HL-60/S4 treated with phorbol 12-myristate 13-acetate at 8.2 ng/mL for 4 days and 3 days (cell line): ENCODE results near the gene SLC7A4.
"Not testable (repeated sequence)": the region's sequence is repeated elsewhere in the genome, so short reads cannot be mapped to it uniquely, and the experiment has no call there.

ENCODE experiments used
- in situ Hi-C: fragments of 300-500 bp; cut with MboI; formaldehyde crosslinking; loops from 2 replicates; pipeline ENCODE4 v1.15.0; 2022; ENCODE audit warnings: low sequenced_read_pairs

Gene SLC7A4

DNA sequence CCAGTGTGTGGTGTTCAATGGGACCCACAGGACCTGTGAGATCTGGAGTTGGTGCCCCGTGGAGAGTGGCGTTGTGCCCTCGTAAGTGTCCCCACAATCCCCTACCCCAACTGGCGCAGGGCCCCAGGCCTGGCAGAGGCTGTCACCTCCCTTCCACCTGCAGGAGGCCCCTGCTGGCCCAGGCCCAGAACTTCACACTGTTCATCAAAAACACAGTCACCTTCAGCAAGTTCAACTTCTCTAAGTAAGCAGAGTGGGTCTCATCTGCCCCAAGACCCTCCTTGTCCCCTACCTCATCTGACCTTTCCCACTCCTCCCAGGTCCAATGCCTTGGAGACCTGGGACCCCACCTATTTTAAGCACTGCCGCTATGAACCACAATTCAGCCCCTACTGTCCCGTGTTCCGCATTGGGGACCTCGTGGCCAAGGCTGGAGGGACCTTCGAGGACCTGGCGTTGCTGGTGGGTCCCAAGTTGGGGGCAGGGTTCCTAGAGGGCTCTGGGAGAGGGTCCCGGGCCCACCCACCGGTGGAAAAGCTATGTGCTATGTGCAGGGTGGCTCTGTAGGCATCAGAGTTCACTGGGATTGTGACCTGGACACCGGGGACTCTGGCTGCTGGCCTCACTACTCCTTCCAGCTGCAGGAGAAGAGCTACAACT, 9.3 kb downstream of the SLC7A4 start:
- in situ Hi-C loops: no loop called here

DNA sequence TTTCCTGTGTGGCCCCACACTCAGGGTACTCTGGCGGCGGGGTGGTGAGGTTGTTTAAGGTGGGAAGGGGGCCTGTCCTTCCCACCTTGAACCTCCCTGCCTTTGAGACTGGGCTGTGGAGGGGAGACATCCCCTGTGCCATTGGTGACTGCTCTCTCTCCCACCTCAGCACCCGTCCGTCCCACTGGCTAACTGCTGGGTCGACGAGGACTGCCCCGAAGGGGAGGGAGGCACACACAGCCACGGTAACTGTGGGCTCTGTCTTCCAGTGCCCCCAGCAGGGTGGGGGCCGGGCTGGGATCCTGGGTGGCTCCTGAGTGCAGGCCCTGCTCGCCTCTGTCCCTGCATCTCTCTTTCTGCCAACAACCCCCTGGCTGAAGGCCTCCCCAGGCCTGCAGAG, 9.9 kb downstream of the SLC7A4 start:
- in situ Hi-C loops: no loop called here

DNA sequence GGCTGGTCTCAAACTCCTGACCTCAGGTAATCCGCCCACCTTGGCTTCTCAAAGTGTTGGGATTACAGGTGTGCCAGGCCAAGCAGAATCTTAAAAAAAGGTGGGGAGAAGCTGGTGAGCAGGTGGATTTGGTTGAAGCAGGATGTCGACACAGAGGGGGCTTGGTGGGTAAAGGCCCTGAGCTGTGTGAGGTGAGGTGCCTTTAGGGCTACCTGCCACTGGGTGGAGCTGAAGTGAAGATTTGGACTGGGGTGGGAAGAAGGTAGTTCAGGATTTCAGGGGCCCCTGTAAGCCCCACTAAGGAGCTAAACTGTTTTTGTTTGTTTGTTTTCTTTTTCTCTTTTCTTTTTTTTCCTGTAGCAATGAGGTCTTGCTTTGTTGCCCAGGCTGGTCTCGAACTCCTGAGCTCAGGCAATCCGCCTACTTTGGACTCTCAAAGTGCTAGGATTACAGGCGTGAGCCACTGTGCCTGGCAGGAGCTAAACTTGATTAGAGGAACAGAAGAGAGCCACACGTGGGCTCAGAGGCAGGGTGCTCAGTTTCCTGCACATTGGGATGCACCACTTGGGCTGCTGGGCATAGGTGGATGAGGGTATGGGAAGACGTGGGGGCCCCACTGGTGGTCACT, 11.4 kb downstream of the SLC7A4 start:
- in situ Hi-C loops: no loop called here

DNA sequence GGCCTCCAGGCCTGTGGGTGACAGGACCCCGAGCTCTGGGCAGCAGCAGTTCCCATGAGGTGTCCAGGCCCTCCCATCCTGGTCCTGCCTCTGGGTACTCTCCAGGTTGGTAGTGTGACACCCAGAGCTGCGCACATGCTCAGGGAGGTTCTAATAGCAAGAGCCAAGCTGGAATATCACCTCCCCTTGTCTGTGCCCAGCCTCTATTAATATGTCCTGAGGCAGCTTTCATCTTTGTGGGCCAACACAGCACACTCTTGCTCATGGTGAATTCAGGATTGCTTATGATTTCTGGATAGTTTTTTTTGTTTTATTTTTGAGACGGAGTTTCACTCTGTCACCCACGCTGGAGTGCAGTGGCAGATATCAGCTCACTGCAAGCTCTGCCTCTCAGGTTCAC, 14.0 kb downstream of the SLC7A4 start:
- in situ Hi-C loops: no loop called here

DNA sequence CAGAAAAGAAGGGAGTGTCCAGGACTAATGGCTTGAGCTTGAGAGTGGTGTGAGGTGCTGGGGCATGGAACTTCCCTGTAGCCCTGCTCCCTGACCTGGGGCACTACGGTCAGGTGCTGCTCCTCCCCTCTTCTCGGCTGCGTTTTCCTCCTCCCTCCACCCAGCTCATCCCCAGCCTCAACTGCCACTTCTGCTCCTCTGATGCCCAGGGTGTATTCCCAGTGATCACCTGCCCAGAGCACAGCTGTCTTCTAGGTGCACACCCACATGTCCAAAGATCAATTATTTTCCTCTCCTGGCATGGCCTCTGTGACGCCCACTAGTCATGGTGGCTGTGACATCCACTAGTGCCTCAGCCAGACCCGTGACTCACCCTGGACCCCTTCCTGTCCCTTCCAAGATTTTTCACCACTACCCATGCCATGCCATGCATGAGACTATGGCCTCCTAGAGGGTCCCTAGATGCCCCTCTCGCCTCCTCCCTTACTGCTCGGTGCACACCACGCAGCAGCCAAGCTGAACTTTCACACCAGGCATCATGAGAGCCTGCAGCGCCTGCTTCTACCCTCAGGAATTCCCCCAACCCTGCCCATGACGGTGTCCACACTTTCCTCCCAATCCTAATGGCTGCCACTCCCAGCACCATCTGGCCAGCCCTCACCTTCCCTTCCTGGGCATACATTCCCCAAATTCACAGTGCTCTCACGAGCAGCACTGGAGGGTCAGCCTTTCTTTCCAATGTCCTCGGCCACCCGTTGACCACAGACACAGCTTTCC, 15.5 kb downstream of the SLC7A4 start:
- in situ Hi-C loops: no loop called here

DNA sequence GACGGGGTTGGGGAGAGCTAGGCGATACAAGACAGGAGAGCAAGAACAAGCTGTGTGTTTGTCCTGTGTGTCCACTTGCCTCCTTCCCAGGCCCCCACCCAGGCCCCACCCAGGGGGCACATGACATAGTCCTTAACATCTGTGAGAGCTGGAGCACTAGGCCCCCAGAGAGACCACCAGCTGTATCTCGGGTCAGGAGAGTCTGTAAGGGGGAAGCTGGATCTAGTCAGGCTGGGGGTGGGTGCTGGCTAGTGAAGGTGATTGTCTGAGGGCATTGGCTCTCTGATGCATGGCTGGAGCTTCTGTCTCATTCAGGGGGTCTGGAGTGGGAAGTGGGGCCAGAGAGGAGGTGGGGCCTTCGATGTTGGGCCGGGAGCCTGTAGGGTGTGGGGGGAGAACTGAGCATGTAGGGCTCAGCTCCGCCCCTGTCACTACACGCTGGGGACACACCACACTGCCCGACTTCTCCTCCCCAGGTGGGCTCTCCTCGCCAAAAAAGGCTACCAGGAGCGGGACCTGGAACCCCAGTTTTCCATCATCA, 16.8 kb downstream of the SLC7A4 start:
- in situ Hi-C loops: no loop called here

DNA sequence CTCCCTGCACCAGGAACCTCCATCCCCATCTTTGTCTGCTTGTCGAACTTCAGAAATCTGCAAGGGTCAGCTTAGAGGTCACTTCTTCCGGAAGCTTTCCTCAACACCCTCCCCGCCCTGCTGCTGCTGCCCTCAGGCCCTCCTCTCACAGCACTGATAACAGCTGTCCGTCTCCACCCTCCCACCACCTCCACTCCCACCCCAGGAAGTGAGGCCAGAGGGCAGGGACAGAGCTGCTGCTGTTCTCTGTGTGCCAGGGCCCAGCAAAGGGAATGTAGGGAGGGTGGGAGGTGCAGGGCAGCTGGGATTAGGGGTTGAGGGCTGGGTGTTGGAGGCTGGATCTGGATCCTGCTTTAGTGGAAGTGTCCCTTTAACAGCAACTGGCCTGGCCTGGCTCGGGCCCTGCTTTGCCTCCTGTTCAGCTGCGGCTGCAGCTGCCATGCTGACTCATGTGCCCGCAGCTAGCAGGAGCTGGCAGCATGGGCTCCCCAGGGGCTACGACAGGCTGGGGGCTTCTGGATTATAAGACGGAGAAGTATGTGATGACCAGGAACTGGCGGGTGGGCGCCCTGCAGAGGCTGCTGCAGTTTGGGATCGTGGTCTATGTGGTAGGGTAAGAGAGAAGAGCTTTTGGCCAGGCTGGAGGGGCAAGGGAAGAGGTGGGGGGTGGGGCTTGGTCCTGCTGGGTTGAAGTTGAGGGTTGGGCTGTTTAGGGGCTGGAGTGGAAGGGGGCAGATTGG, 17.5 kb downstream of the SLC7A4 start, which contains the start of gene P2RX6:
Gene P2RX6, plus strand, starts transcription at position 440 of the 740 bp plus-strand sequence. Its CDS starts 10 bp downstream, at position 450.
- in situ Hi-C loops: no loop called here

DNA sequence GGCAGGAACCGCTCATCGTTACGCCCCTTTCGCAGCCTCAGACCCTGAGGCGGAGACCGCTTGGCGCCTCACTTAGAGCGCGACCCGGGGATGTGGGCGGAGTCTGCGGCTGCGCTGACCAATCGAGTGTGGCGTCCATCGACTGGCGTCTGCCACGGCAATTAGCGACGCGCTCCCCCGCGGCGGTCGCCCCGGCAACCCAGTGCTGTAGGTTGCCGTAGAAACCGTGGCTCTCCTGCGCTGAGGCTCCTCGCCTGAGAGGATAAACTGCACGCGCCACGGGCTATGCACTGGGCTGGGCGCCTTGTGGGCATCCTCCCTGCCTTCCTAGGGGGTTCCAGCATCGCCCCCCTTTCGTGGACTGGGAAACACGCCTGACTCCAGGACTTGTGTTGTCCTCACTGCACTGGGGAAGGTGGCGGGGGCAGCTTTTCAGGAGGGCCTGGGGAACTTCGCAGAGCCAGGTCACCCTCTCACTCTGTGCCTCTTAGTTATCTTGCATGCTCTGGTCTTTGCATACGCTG, 18.1 kb downstream of the SLC7A4 start:
- in situ Hi-C loops: no loop called here

DNA sequence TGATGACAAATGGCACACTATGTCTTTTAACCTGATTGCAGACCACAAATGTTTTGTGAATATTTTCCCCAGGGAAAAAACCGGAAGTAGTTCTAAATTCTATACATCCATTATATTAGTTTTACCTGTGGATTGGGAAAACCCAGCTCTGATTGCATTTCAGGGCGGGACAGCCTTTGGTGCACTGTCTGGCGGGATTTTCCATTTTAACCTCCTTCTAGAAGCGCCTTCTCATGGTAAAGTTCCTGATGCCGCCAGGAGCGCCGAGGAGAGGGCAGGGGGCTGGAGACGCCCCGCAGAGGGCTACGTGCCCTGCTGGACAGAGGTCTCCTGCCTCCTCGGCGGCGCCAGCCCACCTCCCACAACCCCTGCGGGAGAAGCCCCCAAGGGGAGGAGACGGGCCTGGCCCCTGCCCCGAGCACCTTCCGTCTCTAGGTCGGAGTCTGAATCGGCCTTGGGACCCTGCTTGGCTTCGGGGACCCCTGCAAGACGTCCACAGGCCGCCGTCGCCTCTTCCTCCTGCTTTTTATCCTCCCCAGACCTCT, 18.6 kb downstream of the SLC7A4 start:
- in situ Hi-C loops: no loop called here

DNA sequence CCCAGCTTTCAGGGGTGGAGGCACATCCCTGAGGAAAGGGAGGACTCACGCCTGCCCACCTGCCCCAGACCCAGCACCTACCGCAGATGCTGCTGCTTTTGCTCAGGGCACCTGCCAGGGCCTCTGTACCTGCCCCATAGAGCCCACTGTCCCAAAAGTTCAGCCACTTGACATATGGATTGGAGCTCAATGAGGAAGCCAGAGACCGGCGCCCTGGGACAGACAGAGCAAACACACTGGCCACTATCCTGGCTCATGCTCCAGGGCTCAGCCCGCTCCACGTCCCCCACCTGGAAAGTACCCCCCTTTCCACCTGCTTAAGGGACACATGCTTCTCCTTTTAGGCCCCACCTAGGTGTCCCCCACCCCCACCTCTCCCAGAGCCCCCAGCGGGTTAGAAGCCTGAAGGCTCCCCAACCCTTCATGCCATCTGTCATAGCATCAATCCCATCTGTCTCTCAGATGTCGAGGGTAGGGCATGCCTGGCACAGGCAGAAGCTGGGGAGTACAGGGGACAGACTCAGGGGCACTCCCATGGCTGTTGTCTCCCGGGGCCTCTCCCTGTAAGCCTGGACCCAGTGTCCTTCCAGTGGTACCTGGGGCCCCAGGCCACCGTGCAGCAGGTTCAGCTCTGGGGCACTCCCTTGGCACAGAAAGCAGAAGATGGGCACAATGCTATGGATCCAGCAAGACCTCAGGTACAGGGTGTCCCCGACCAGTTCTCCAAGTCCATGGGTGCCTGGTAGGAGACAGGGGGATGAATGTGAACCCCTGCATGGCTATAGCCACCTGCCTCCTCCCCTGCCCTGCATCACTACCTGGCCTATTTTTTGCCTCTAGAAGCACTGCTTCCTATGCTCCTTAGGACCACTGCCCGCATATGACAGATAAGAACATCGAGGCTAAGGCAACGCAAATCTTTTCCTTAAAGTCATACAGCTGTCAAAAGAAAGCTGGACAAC, 19.6 kb downstream of the SLC7A4 start:
- in situ Hi-C loops: no loop called here

DNA sequence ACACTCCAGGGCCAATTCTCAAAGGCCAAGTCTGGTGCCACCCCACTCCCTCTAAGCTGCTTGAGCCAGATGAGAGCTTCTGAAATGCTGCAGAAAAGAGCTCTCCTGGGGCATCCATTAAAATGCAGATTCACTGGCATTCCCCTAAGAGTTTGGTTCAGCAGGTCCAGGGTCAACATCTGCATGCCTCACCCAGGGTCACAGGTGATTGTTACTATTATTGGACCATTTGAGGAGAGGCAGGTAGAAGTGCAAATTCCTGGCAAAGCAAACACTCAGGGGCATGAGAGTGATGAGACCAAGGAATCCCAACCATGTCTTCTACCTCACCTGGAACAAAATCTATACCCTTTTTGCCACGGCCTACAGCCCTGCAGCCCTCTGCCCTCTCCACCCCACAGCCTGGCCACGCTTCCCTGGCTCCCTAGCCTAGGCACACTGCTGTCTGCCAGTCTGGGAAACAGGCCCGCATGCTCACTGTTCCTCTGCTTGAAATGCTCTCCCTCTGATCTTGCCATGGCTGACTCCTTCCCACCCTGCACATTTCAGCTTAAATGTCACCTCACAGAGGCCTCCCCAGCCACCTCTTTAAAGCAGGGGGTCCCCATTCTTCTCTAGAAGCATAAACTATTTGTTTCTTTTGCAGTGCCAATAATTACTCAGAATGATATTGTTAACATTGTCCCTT, 21.8 kb downstream of the SLC7A4 start:
- in situ Hi-C loops: no loop called here

DNA sequence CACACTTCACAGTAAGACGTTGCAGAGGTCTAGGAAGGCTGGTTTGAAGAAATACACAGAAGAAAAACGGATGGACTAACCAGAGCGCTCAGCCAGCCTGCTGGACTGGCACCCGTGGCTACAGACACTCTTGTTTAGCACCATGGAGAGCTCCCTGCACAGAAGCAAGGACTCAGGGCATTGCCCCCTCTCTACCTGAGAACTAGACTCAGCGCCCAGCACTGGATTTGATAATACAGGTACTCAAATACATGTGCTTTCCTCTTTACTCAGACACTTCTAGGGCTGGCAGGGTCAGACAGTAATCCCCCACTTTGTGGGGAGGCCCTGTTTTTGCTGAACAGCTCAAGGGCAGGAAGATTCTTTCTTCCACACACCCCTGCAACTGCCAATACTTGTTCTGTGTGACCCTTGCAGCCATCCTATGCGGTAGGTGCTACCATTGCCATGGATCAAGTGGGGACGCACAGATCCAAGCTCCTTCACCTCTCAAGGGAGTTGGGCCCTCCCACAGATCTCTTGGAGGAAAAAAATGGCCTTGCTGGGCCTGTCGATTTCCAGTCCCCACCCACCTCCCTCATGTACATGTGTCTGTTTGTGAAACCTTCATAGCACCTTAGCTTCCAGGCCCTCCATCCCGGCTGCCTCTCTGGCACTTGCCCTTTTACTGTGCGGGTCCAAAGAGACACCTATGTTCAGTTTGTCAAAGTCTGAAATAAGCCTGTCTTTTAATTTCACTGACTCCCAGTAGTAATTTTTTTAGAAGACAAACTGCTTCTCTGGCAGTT, 22.5 kb downstream of the SLC7A4 start:
- in situ Hi-C loops: no loop called here

DNA sequence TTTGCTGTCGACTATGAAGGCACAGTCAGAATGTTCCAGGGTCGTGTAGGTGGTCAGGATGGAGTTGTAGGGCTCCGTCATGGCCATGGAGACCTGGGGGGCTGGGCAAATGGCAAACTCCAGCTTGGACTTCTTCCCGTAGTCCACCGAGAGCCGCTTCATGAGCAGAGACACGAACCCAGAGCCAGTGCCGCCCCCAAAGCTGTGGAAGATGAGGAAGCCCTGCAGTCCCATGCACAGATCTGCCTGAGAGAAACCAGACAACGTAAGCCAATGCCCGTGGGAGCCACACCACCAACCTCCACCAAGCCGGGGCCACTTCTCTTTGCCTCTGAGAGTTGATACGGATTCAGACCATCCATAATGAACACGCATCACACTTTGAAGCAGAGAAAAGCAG, 23.2 kb downstream of the SLC7A4 start:
- in situ Hi-C loops: not testable (repeated sequence)

DNA sequence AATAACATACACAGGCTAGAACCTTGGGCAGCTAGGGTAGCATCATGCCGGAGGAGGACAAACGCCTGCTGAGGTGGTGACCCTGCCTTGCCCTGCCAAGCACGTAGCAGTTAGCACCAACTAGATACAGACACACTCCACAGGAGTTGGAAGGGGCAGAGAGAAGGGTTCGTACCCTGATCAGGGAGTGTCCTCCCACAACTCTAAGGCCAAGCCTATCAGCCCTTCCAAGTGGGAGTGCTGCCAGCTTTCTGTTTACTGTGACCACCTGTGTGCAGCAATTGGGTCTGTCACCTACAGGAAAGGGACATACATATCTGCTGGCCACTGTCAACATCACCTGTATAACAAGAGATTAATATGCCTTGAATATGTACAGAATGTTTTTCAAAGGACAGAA, 28.6 kb downstream of the SLC7A4 start:
- in situ Hi-C loops: no loop called here

DNA sequence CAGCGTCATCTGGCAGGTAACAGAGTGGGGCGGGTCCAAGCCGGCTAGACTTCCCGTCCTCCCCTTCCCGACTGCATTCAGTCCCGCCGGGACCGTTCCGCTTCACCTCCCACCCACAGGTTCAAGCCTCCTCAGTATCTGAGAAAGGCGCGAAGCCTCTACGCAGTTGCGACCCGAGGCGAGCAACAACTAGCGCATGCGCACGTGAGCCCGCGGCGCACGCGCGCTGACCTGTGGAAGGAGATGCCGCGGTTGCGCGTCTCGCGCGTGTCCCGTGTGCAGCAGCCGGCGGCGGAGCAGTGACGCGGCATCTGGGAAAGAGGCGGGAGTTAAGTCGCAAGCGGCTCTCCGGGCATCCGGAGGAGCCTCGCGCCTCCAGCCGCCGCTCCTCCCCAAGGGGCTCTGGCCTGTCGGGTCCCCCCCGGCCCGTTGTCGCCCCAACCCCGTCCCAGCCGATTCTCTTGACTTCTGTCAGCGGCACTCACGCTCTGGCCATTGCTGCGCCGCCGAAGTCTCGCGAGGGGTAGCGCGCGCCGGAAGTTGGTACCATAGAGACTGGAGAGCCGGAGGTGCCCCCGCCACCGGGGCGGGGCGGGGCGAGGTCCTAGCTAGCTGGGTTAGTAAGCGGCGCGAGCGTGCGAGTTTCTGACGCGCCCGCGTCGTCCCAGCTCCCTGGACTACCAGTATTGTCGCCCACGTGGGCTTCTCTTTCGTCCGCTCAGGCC, 30.6 kb downstream of the SLC7A4 start, which contains the start of gene THAP7:
Gene THAP7, minus strand, starts transcription at position 518 of the 725 bp plus-strand sequence. Its CDS starts 207 bp downstream, at position 311.
- in situ Hi-C loops: no loop called here

DNA sequence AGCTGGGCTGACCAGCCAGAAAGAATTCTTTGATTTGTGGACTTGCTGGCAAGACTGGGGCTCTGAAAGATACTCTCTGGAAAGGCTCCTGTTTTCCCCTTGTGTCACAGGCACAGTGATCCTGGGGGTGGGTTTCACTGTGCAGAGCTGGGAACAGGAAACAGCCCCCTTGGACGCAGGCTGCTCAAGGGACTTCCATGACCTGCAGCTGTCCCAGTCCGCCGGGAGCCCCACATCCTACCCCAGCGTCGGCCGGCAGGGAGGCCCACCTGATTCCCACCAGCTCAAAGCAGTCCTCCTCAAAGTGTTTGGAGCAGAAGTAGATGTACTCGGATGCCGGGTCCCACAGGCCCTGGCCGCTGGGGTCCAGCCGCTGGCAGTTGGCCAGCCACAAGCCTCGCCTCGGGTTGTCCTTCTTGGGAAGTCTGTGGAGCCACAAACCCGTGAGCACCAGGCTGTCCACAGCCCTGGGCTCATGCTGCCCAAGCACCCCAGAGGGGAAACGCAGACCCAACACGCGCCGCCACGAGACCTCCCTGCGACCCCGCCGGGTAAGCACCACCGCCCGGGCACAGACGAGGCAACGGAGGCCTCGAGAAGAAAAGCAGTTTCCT, 31.3 kb downstream of the SLC7A4 start:
- in situ Hi-C loops: no loop called here
